Germinal center (tissue), 1 donor: ENCODE results near the gene CDH15.
"Not testable (repeated sequence)": the region's sequence is repeated elsewhere in the genome, so short reads cannot be mapped to it uniquely, and the experiment has no call there.

ENCODE experiments used
- DNase-seq: peaks from one replicate; pipeline ENCODE4 v3.0.0; 2012; ENCODE audit warnings: mixed read lengths, low spot score

Gene CDH15

GRCh38 chr16:89172528-89173173 is 1.1 kb downstream of the CDH15 start:
- no peak for DNase-seq

GRCh38 chr16:89173174-89173921 is 1.8 kb downstream of the CDH15 start:
- DNase-seq: no peak

GRCh38 chr16:89174055-89174827 is 2.7 kb downstream of the CDH15 start:
- DNase-seq: no peak

- no peak for DNase-seq
Observed at GRCh38 chr16:89174877-89175276, 3.3 kb downstream of the CDH15 start.

- no peak for DNase-seq
Observed at GRCh38 chr16:89175280-89176146, 4.0 kb downstream of the CDH15 start.

- no peak for DNase-seq
Observed at GRCh38 chr16:89176147-89176690, 4.7 kb downstream of the CDH15 start.

- DNase-seq: no peak
Observed at GRCh38 chr16:89176717-89177116, 5.2 kb downstream of the CDH15 start.

GRCh38 chr16:89177501-89177900 is 6.0 kb downstream of the CDH15 start:
- no peak for DNase-seq

- DNase-seq: no peak
Observed at GRCh38 chr16:89178453-89179147, 7.1 kb downstream of the CDH15 start.

- DNase-seq: no peak
Observed at GRCh38 chr16:89179148-89179484, 7.6 kb downstream of the CDH15 start.

- DNase-seq: no peak
Observed at GRCh38 chr16:89179656-89180315, 8.2 kb downstream of the CDH15 start.

- DNase-seq: no peak
Observed at GRCh38 chr16:89183463-89183862, 11.9 kb downstream of the CDH15 start.

- no peak for DNase-seq
Observed at GRCh38 chr16:89183975-89184676, 12.6 kb downstream of the CDH15 start.

GRCh38 chr16:89184677-89184932 is 13.1 kb downstream of the CDH15 start:
- DNase-seq: no peak

- no peak for DNase-seq
Observed at GRCh38 chr16:89184933-89185794, 13.6 kb downstream of the CDH15 start.

GRCh38 chr16:89185887-89186592 is 14.5 kb downstream of the CDH15 start:
- DNase-seq: not testable (repeated sequence)

GRCh38 chr16:89186593-89187031 is 15.1 kb downstream of the CDH15 start:
- DNase-seq: not testable (repeated sequence)

- peak; percentile 33 for DNase-seq
Observed at GRCh38 chr16:89187032-89187769, 15.7 kb downstream of the CDH15 start.
